Muscle layer of duodenum (tissue), 2 donors: Measurements from ENCODE around the gene ORC3.
"Not testable (repeated sequence)": the region's sequence is repeated elsewhere in the genome, so short reads cannot be mapped to it uniquely, and the experiment has no call there.

Source experiments
- H3K27ac ChIP-seq: one replicate; pipeline ENCODE4 v1.7.0; 2013; ENCODE audit warnings: mild to moderate bottlenecking, low read length
- H3K27me3 ChIP-seq: one replicate; pipeline ENCODE4 v1.7.0; 2013; ENCODE audit warnings: low read depth, mild to moderate bottlenecking, control low read depth, low read length
- H3K36me3 ChIP-seq, 2 donors: one replicate each; pipeline ENCODE4 v1.7.0; 2013; ENCODE audit warnings: low read length in 2 of 2, control low read depth in 1 of 2, mild to moderate bottlenecking in 1 of 2; ENCODE audit not compliant: insufficient read depth in 2 of 2, control insufficient read depth in 1 of 2
- H3K4me1 ChIP-seq, 2 donors: one replicate each; pipeline ENCODE4 v1.7.0; 2013; ENCODE audit warnings: low read length in 2 of 2, mild to moderate bottlenecking in 2 of 2, control low read depth in 1 of 2, moderate library complexity in 1 of 2; ENCODE audit not compliant: insufficient read depth in 2 of 2, control insufficient read depth in 1 of 2
- H3K4me3 ChIP-seq, 2 donors: one replicate each; pipeline ENCODE4 v1.7.0; 2013; ENCODE audit warnings: low read length in 2 of 2, low read depth in 1 of 2, mild to moderate bottlenecking in 1 of 2
- H3K9me3 ChIP-seq, 2 donors: one replicate each; pipeline ENCODE4 v1.7.0; 2013; ENCODE audit warnings: low read length in 2 of 2, control low read depth in 1 of 2, mild to moderate bottlenecking in 1 of 2; ENCODE audit not compliant: control insufficient read depth in 1 of 2
- donor health status: healthy.

Gene ORC3

GRCh38 chr6:87675004-87675681, 85.2 kb downstream of the ORC3 start:
- H3K9me3 ChIP-seq: no peaks in the 10 kb centered on the region
- no peak overlapping the region for H3K27ac ChIP-seq
- H3K27me3 ChIP-seq: no peaks in the 10 kb centered on the region
- no peak overlapping the region for H3K4me3 ChIP-seq
- peaks cover 24 to 29% of the 10 kb centered on the region in 2 donors for H3K36me3 ChIP-seq
- H3K4me1 ChIP-seq: no peaks in the 10 kb centered on the region

- Histone ChIP-seq H3K36me3 (peaks cover 4 to 8% of the 10 kb centered on the region in 2 donors), H3K4me3 (no peak overlapping the region), H3K27me3 (no peaks in the 10 kb centered on the region), H3K9me3 (no peaks in the 10 kb centered on the region), H3K4me1 (peaks cover 8 to 18% of the 10 kb centered on the region in 2 donors), H3K27ac (no peak overlapping the region)
These were observed 92.4 kb downstream of the ORC3 start for GRCh38 chr6:87682310-87682709.

- H3K4me1 ChIP-seq: peaks cover 9 to 29% of the 10 kb centered on the region in 2 donors
- no peak overlapping the region for H3K27ac ChIP-seq
- no peaks in the 10 kb centered on the region for H3K9me3 ChIP-seq
- no peak overlapping the region for H3K4me3 ChIP-seq
- no peaks in the 10 kb centered on the region for H3K27me3 ChIP-seq
- no peaks in the 10 kb centered on the region for H3K36me3 ChIP-seq
These were observed 94.0 kb downstream of the ORC3 start for GRCh38 chr6:87683890-87684289.

- Histone ChIP-seq H3K36me3 (no peaks in the 10 kb centered on the region), H3K4me3 (no peak overlapping the region), H3K27me3 (no peaks in the 10 kb centered on the region), H3K9me3 (no peaks in the 10 kb centered on the region), H3K27ac (no peak overlapping the region), H3K4me1 (peaks cover 9 to 37% of the 10 kb centered on the region in 2 donors)
These were observed 95.1 kb downstream of the ORC3 start for GRCh38 chr6:87684895-87685654.

- peaks cover 13 to 45% of the 10 kb centered on the region in 2 donors for H3K4me1 ChIP-seq
- not testable (repeated sequence) for H3K36me3 ChIP-seq, H3K4me3 ChIP-seq, H3K9me3 ChIP-seq, H3K27me3 ChIP-seq, H3K27ac ChIP-seq
These were observed 96.8 kb downstream of the ORC3 start for GRCh38 chr6:87686636-87687205.

- no peaks in the 10 kb centered on the region for H3K27me3 ChIP-seq
- H3K9me3 ChIP-seq: no peaks in the 10 kb centered on the region
- peaks cover 17 to 50% of the 10 kb centered on the region in 2 donors for H3K4me1 ChIP-seq
- peaks cover 0 to 5% of the 10 kb centered on the region in 2 donors for H3K36me3 ChIP-seq
- no peak overlapping the region for H3K27ac ChIP-seq
- no peak overlapping the region for H3K4me3 ChIP-seq
These were observed 97.4 kb downstream of the ORC3 start for GRCh38 chr6:87687296-87687695.

- peaks cover 17 to 51% of the 10 kb centered on the region in 2 donors for H3K4me1 ChIP-seq
- H3K36me3 ChIP-seq, H3K27me3 ChIP-seq, H3K4me3 ChIP-seq, H3K27ac ChIP-seq, H3K9me3 ChIP-seq: not testable (repeated sequence)
These were observed 98.0 kb downstream of the ORC3 start for GRCh38 chr6:87687893-87688292.

GRCh38 chr6:87690441-87690840, 100.5 kb downstream of the ORC3 start:
- H3K27ac ChIP-seq: no peak overlapping the region
- peaks cover 0 to 5% of the 10 kb centered on the region in 2 donors for H3K36me3 ChIP-seq
- H3K4me1 ChIP-seq: peaks cover 29 to 59% of the 10 kb centered on the region in 2 donors
- no peaks in the 10 kb centered on the region for H3K9me3 ChIP-seq
- no peak overlapping the region for H3K4me3 ChIP-seq
- H3K27me3 ChIP-seq: no peaks in the 10 kb centered on the region

- H3K36me3 ChIP-seq: peaks cover 0 to 5% of the 10 kb centered on the region in 2 donors
- H3K4me3 ChIP-seq: no peak overlapping the region
- H3K27me3 ChIP-seq: no peaks in the 10 kb centered on the region
- peaks cover 25 to 68% of the 10 kb centered on the region in 2 donors for H3K4me1 ChIP-seq
- peak overlapping the region; percentile 17 for H3K27ac ChIP-seq
- H3K9me3 ChIP-seq: no peaks in the 10 kb centered on the region
These were observed 102.2 kb downstream of the ORC3 start for GRCh38 chr6:87692086-87692485.

GRCh38 chr6:87696817-87697216, 106.9 kb downstream of the ORC3 start:
- H3K36me3 ChIP-seq, H3K27me3 ChIP-seq, H3K27ac ChIP-seq, H3K9me3 ChIP-seq: not testable (repeated sequence)
- Histone ChIP-seq H3K4me3 (peak overlapping the region in 1 of 2 donors; percentile 85), H3K4me1 (peaks cover 26 to 49% of the 10 kb centered on the region in 2 donors)
